Panc1 (cell line): ENCODE measurements around the gene ANO6.

Source experiments
- CTCF ChIP-seq: fragments of 450-650 bp; IDR thresholded peaks from 2 replicates; pipeline ENCODE4 v1.5.1; 2017; ENCODE audit warnings: mild to moderate bottlenecking
- TCF7L2 ChIP-seq: IDR thresholded peaks from 2 replicates; pipeline ENCODE4 v1.6.1; 2011; ENCODE audit warnings: mild to moderate bottlenecking, low read depth, low read length, inconsistent platforms

DNA sequence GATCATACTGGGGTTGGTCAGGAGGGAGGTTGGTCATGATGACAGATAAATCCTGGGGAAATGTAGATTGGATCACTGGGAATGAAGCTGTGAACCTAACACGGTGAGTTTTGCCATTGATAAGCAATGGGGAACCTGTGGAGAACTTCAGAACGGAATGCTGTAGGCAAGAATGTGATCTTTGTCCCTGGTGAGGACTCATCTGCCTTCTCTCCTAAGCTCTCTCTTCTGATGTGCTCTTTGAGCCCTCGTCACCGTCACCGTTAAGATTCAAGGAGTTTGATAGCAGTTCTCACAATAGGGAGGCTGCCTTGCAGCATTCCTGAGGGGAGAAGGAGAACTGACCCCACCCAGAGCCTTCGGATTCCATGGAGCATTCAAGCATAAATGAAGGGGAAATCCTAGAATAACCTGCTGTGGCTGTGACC is 217.6 kb downstream of the ANO6 start:
- TF ChIP-seq TCF7L2 (no peak), CTCF (no peak)
